Measurements from ENCODE around the gene FAM228A.
"Not testable (repeated sequence)": the region's sequence is repeated elsewhere in the genome, so short reads cannot be mapped to it uniquely, and the experiment has no call there.

The FAM228A gene

DNA sequence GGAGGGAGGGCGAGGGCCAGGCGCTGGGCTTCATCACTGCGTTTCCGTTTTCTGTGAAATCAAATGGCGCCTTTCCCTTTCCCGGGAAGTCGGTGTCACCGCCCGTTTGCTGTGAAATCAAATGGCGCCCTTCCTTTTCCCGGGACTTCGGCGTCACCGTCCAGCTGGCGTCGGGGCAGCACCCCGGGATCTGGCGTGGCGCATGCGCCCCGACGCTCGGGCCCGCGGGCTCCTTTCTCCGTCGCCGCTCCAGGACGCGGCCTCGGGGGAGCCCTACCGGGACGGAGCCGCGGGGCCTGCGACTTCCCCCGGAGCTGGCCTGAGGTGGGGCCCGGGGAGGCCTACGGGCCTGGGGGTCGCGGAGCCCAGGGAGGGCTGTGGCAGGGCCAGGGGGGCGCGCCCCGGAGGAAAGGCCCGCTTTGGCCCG is at the start of gene FAM228A:
TSS of gene FAM228A (plus strand) at position 203 of the 427 bp plus-strand sequence. CDS start 428 bp downstream, outside the sequence.
- no peak for DNase-seq (ENCODE audit: low read depth, low spot score)
- no peak within 1 kb of the TSS for H3K4me3 ChIP-seq (ENCODE audit: low read depth, low read length)
- in situ Hi-C loops (cut with HindIII; ENCODE audit: low sequenced_read_pairs) = no loop called here
- TF ChIP-seq, protein P1, sequence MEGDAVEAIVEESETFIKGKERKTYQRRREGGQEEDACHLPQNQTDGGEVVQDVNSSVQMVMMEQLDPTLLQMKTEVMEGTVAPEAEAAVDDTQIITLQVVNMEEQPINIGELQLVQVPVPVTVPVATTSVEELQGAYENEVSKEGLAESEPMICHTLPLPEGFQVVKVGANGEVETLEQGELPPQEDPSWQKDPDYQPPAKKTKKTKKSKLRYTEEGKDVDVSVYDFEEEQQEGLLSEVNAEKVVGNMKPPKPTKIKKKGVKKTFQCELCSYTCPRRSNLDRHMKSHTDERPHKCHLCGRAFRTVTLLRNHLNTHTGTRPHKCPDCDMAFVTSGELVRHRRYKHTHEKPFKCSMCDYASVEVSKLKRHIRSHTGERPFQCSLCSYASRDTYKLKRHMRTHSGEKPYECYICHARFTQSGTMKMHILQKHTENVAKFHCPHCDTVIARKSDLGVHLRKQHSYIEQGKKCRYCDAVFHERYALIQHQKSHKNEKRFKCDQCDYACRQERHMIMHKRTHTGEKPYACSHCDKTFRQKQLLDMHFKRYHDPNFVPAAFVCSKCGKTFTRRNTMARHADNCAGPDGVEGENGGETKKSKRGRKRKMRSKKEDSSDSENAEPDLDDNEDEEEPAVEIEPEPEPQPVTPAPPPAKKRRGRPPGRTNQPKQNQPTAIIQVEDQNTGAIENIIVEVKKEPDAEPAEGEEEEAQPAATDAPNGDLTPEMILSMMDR (IDR thresholded peaks at IDR 0.05; ENCODE audit: low read depth, low read length) = no peak

DNA sequence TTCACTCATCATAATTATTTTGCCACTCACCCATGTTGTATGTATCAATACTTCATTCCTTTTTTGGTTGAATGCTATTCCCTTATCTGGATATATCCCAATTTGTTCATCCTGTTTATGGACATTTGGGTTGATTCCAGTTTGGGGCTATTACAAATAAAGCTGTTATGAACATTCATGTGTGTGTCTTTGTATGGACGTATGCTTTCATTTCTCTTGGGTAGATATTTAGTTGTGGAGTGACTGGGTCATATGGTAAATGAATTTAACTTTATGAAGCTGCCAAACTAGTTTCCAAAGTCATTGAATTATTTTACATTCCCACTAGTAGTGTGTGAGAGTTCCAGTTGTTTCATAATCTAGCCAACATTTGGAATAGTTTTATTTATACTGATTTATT is 48.9 kb upstream of the FAM228A start:
- TF ChIP-seq, protein P1 (IDR thresholded peaks at IDR 0.05; ENCODE audit: low read depth, low read length) = no peak
- in situ Hi-C loops (cut with HindIII; ENCODE audit: low sequenced_read_pairs) = no loop called here
- DNase-seq (ENCODE audit: low read depth, low spot score) = no peak
- H3K4me3 ChIP-seq (ENCODE audit: low read depth, low read length) = no peak overlapping the region

DNA sequence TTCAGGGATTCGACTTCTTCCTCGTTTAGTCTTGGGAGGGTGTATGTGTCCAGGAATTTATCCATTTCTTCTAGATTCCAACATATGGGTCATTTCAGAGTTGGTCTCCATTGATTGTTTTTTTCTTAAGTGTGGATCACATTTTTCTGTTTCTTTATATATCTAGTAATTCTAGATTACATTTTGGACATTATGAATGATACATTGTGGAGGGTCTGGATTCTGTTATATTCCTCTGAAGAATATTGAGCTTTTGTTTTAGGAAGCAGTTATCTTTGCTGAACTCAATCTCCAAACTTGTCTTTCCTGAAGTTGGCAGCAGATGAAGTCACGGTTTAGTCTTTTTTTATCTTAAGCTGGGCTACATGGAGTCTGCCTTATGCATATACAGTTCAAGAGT is 42.3 kb upstream of the FAM228A start:
- TF ChIP-seq, protein P1 (IDR thresholded peaks at IDR 0.05; ENCODE audit: low read depth, low read length) = no peak
- no peak overlapping the region for H3K4me3 ChIP-seq (ENCODE audit: low read depth, low read length)
- DNase-seq (ENCODE audit: low read depth, low spot score) = no peak
- in situ Hi-C loops (cut with HindIII; ENCODE audit: low sequenced_read_pairs) = no loop called here

DNA sequence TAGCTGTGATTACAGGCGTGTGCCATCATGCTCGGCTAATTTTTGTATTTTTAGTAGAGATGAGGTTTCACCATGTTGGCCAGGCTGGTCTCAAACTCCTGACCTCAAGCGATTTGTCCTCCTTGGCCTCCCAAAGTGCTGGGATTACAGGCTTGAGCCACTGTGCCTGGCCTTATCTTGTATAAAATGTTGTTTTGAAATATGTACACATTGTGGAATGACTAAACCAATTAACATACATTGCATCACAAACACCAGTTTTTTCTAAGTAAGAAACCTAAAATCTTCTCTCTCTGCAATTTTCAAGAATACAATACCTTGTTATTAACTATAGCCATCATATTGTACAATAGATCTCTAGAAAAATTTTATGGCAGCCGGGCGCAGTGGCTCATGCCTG is 34.5 kb upstream of the FAM228A start:
- DNase-seq (ENCODE audit: low read depth, low spot score); in situ Hi-C loops (cut with HindIII; ENCODE audit: low sequenced_read_pairs): not testable (repeated sequence)

DNA sequence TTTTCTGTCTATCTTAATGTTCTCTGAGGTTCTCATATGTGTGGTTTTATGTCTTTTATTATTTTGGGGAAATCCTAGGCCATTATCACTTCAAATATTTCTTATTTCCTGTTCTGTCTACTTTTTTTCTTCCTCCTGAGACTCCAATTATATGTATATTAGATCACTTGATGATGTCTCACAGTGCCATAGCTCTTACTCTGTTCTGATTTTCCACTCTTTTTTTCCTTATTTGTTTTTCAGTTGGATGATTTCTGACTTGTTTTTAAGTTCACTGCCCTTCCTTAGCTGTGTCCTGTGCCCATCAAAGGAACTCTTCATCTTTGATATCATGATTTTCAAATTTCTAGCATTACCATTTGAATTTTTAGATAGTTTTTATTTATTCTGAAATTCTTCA is 27.5 kb upstream of the FAM228A start:
- DNase-seq (ENCODE audit: low read depth, low spot score) = peak; percentile 8
- TF ChIP-seq, protein P1 (IDR thresholded peaks at IDR 0.05; ENCODE audit: low read depth, low read length) = no peak
- H3K4me3 ChIP-seq (ENCODE audit: low read depth, low read length) = no peak overlapping the region
- in situ Hi-C loops (cut with HindIII; ENCODE audit: low sequenced_read_pairs) = no loop called here

More for the DNA sequence above, 34.5 kb upstream of the FAM228A start:
- not testable (repeated sequence) for H3K4me3 ChIP-seq (ENCODE audit: low read depth, low read length)

DNA sequence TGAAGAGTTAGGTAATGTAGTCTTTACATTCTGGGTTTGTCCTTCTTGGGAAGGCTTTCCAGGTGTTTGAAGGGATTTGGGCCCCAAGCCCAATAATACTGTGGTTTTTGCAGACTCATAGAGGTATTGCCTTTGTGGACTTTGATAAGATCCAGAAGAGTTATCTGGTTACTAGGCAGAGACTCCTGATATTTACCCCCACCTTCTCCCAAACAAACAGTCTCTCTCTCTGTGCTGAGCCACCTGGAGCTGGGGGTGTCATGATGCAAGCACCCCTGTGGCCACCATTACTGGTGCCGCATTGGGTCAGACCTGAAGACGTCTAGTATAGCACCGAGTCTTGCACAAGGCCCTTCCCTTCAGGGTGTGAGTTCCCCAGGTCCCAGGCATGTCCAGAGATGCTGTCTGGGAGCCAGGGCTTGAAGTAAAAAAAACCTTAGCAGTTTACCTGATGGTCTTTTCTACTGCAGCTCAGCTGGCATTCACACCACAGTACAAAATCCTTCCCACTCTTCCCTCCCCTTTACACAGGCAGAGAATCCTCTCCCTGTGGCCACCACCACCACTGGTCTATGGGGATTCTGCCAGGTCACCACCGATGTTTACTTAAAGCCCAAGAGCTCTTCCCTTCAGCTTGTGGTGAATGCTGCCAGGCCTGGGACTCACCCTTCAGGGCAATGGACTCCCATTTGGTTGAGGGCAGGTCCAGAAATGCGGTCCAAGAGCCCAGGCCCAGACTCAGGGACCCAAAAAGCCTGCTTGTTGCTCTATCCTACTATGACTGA is 22.2 kb upstream of the FAM228A start:
- in situ Hi-C loops (cut with HindIII; ENCODE audit: low sequenced_read_pairs) = no loop called here
- no peak overlapping the region for H3K4me3 ChIP-seq (ENCODE audit: low read depth, low read length)
- TF ChIP-seq, protein P1 (IDR thresholded peaks at IDR 0.05; ENCODE audit: low read depth, low read length) = no peak
- no peak for DNase-seq (ENCODE audit: low read depth, low spot score)

DNA sequence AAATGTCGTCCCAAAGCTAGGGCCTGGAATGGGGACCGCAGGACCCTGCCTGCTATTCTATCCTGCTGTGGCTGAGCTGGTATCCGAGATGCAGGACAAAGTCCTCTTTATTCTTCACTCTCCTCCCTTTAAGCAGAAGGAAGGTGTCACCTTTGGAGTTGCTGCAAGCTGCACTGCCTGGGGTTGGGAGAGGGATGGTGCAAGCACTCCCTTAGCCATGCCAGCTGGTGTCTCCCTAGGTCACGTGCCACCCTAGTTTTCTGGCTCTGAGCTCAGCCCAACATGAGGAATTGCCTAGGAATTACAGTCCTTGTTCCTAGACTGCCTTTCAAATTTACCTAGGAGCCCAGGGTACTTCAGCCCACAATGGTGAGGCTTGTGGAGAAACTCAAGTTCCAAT is 21.4 kb upstream of the FAM228A start:
- TF ChIP-seq, protein P1 (IDR thresholded peaks at IDR 0.05; ENCODE audit: low read depth, low read length) = no peak
- no peak for DNase-seq (ENCODE audit: low read depth, low spot score)
- no peak overlapping the region for H3K4me3 ChIP-seq (ENCODE audit: low read depth, low read length)
- in situ Hi-C loops (cut with HindIII; ENCODE audit: low sequenced_read_pairs) = no loop called here

Data from astrocyte of the spinal cord (primary cell).